Measurements from ENCODE around the gene STAG3. TPM values are rescaled to one million over a fixed set of nuclear protein-coding genes. Genes with fewer than 3 reads are reported as not detected.
"Not testable (repeated sequence)": the region's sequence is repeated elsewhere in the genome, so short reads cannot be mapped to it uniquely, and the experiment has no call there.

Gene STAG3
- total RNA-seq, 1 experiment from 2014 or later = 22.1 TPM

GRCh38 chr7:100174582-100174981, 3.1 kb upstream of the STAG3 start:
- Histone ChIP-seq H3K27me3 (ENCODE audit: low read length) (no peaks in the 10 kb centered on the region), H4K20me1 (ENCODE audit: insufficient read depth, low read depth, low read length) (peaks cover 3% of the 10 kb centered on the region; the same call in 1 of the 2 replicates), H3K9me2 (replicated peaks; ENCODE audit: insufficient read depth, low read length) (no peaks in the 10 kb centered on the region), H3K4me1 (ENCODE audit: low read length) (peaks cover 8% of the 10 kb centered on the region), H3K4me3 (ENCODE audit: low read length) (no peak overlapping the region), H3K9ac (ENCODE audit: low read length) (no peak overlapping the region), H2AFZ (ENCODE audit: low read length) (no peak overlapping the region), H3K36me3 (ENCODE audit: insufficient read depth, low read length) (no peaks in the 10 kb centered on the region), H3K27ac (ENCODE audit: low read length) (no peak overlapping the region), H3K9me3 (ENCODE audit: low read length) (no peaks in the 10 kb centered on the region), H3K79me2 (ENCODE audit: low read length) (no peaks in the 10 kb centered on the region), H3K4me2 (ENCODE audit: low read depth, low read length, poor library complexity, severe bottlenecking) (no peak overlapping the region)
- DNase-seq = no peak

GRCh38 chr7:100175296-100175935, 2.3 kb upstream of the STAG3 start:
- Histone ChIP-seq H3K4me2 (ENCODE audit: low read depth, low read length, poor library complexity, severe bottlenecking) (no peak overlapping the region), H3K27ac (ENCODE audit: low read length) (no peak overlapping the region), H3K79me2 (ENCODE audit: low read length) (no peaks in the 10 kb centered on the region), H3K9me3 (ENCODE audit: low read length) (no peaks in the 10 kb centered on the region), H3K9me2 (replicated peaks; ENCODE audit: insufficient read depth, low read length) (no peaks in the 10 kb centered on the region), H3K4me1 (ENCODE audit: low read length) (peaks cover 8% of the 10 kb centered on the region), H2AFZ (ENCODE audit: low read length) (no peak overlapping the region), H3K9ac (ENCODE audit: low read length) (no peak overlapping the region), H3K4me3 (ENCODE audit: low read length) (no peak overlapping the region), H4K20me1 (ENCODE audit: insufficient read depth, low read depth, low read length) (peaks cover 3% of the 10 kb centered on the region; the same call in 1 of the 2 replicates), H3K36me3 (ENCODE audit: insufficient read depth, low read length) (no peaks in the 10 kb centered on the region), H3K27me3 (ENCODE audit: low read length) (no peaks in the 10 kb centered on the region)
- DNase-seq = no peak

- H3K27me3 ChIP-seq (ENCODE audit: low read length) = no peaks in the 10 kb centered on the region
- H3K9me3 ChIP-seq (ENCODE audit: low read length) = no peaks in the 10 kb centered on the region
- peaks cover 3% of the 10 kb centered on the region; the same call in 1 of the 2 replicates for H4K20me1 ChIP-seq (ENCODE audit: insufficient read depth, low read depth, low read length)
- H3K4me2 ChIP-seq (ENCODE audit: low read depth, low read length, poor library complexity, severe bottlenecking) = peak overlapping the region; percentile 96
- DNase-seq = no peak
- H2AFZ ChIP-seq (ENCODE audit: low read length) = peak overlapping the region; percentile 98
- H3K27ac ChIP-seq (ENCODE audit: low read length) = no peak overlapping the region
- H3K4me1 ChIP-seq (ENCODE audit: low read length) = peaks cover 8% of the 10 kb centered on the region
- no peaks in the 10 kb centered on the region for H3K36me3 ChIP-seq (ENCODE audit: insufficient read depth, low read length)
- H3K9ac ChIP-seq (ENCODE audit: low read length) = peak overlapping the region; percentile 83
- H3K79me2 ChIP-seq (ENCODE audit: low read length) = no peaks in the 10 kb centered on the region
- peak overlapping the region; percentile 89 for H3K4me3 ChIP-seq (ENCODE audit: low read length)
- H3K9me2 ChIP-seq (replicated peaks; ENCODE audit: insufficient read depth, low read length) = no peaks in the 10 kb centered on the region
Measured at GRCh38 chr7:100176096-100177044, 1.3 kb upstream of the STAG3 start.

- DNase-seq = not testable (repeated sequence)
Measured at GRCh38 chr7:100180084-100180483, 2.4 kb downstream of the STAG3 start.

GRCh38 chr7:100182616-100183015, 4.9 kb downstream of the STAG3 start:
- H2AFZ ChIP-seq (ENCODE audit: low read length); H3K4me3 ChIP-seq (ENCODE audit: low read length); H3K4me1 ChIP-seq (ENCODE audit: low read length); H3K79me2 ChIP-seq (ENCODE audit: low read length); H3K9me2 ChIP-seq (replicated peaks; ENCODE audit: insufficient read depth, low read length); H3K27me3 ChIP-seq (ENCODE audit: low read length); DNase-seq; H4K20me1 ChIP-seq (ENCODE audit: insufficient read depth, low read depth, low read length); H3K9me3 ChIP-seq (ENCODE audit: low read length); H3K4me2 ChIP-seq (ENCODE audit: low read depth, low read length, poor library complexity, severe bottlenecking); H3K9ac ChIP-seq (ENCODE audit: low read length); H3K27ac ChIP-seq (ENCODE audit: low read length); H3K36me3 ChIP-seq (ENCODE audit: insufficient read depth, low read length): not testable (repeated sequence)

More at GRCh38 chr7:100180084-100180483, 2.4 kb downstream of the STAG3 start:
- not testable (repeated sequence) for H3K4me1 ChIP-seq (ENCODE audit: low read length); H3K36me3 ChIP-seq (ENCODE audit: insufficient read depth, low read length); H3K4me2 ChIP-seq (ENCODE audit: low read depth, low read length, poor library complexity, severe bottlenecking); H2AFZ ChIP-seq (ENCODE audit: low read length); H3K9me3 ChIP-seq (ENCODE audit: low read length); H3K79me2 ChIP-seq (ENCODE audit: low read length); H3K4me3 ChIP-seq (ENCODE audit: low read length); H3K27ac ChIP-seq (ENCODE audit: low read length); H4K20me1 ChIP-seq (ENCODE audit: insufficient read depth, low read depth, low read length); H3K9ac ChIP-seq (ENCODE audit: low read length); H3K27me3 ChIP-seq (ENCODE audit: low read length); H3K9me2 ChIP-seq (replicated peaks; ENCODE audit: insufficient read depth, low read length)

- not testable (repeated sequence) for H3K4me1 ChIP-seq (ENCODE audit: low read length); DNase-seq; H2AFZ ChIP-seq (ENCODE audit: low read length); H3K9me3 ChIP-seq (ENCODE audit: low read length); H3K36me3 ChIP-seq (ENCODE audit: insufficient read depth, low read length); H3K79me2 ChIP-seq (ENCODE audit: low read length); H3K27me3 ChIP-seq (ENCODE audit: low read length); H3K9ac ChIP-seq (ENCODE audit: low read length); H3K4me2 ChIP-seq (ENCODE audit: low read depth, low read length, poor library complexity, severe bottlenecking); H3K9me2 ChIP-seq (replicated peaks; ENCODE audit: insufficient read depth, low read length); H3K27ac ChIP-seq (ENCODE audit: low read length); H3K4me3 ChIP-seq (ENCODE audit: low read length); H4K20me1 ChIP-seq (ENCODE audit: insufficient read depth, low read depth, low read length)
Measured at GRCh38 chr7:100183090-100183489, 5.4 kb downstream of the STAG3 start.

- no peak overlapping the region for H3K4me3 ChIP-seq (ENCODE audit: low read length)
- no peaks in the 10 kb centered on the region for H3K9me2 ChIP-seq (replicated peaks; ENCODE audit: insufficient read depth, low read length)
- no peak overlapping the region for H2AFZ ChIP-seq (ENCODE audit: low read length)
- H3K4me2 ChIP-seq (ENCODE audit: low read depth, low read length, poor library complexity, severe bottlenecking) = no peak overlapping the region
- no peaks in the 10 kb centered on the region for H3K9me3 ChIP-seq (ENCODE audit: low read length)
- no peaks in the 10 kb centered on the region for H4K20me1 ChIP-seq (ENCODE audit: insufficient read depth, low read depth, low read length)
- H3K79me2 ChIP-seq (ENCODE audit: low read length) = no peaks in the 10 kb centered on the region
- no peaks in the 10 kb centered on the region for H3K27me3 ChIP-seq (ENCODE audit: low read length)
- H3K4me1 ChIP-seq (ENCODE audit: low read length) = peaks cover 7% of the 10 kb centered on the region
- no peak for DNase-seq
- no peaks in the 10 kb centered on the region for H3K36me3 ChIP-seq (ENCODE audit: insufficient read depth, low read length)
- no peak overlapping the region for H3K27ac ChIP-seq (ENCODE audit: low read length)
- H3K9ac ChIP-seq (ENCODE audit: low read length) = no peak overlapping the region
Measured at GRCh38 chr7:100185726-100186125, 8.0 kb downstream of the STAG3 start.

- Histone ChIP-seq H3K36me3 (ENCODE audit: insufficient read depth, low read length) (no peaks in the 10 kb centered on the region), H3K79me2 (ENCODE audit: low read length) (no peaks in the 10 kb centered on the region), H3K4me1 (ENCODE audit: low read length) (peaks cover 20% of the 10 kb centered on the region), H3K27ac (ENCODE audit: low read length) (no peak overlapping the region), H3K27me3 (ENCODE audit: low read length) (no peaks in the 10 kb centered on the region), H3K9me2 (replicated peaks; ENCODE audit: insufficient read depth, low read length) (no peaks in the 10 kb centered on the region), H2AFZ (ENCODE audit: low read length) (no peak overlapping the region), H3K9ac (ENCODE audit: low read length) (no peak overlapping the region), H4K20me1 (ENCODE audit: insufficient read depth, low read depth, low read length) (no peaks in the 10 kb centered on the region), H3K4me3 (ENCODE audit: low read length) (no peak overlapping the region), H3K4me2 (ENCODE audit: low read depth, low read length, poor library complexity, severe bottlenecking) (no peak overlapping the region), H3K9me3 (ENCODE audit: low read length) (no peaks in the 10 kb centered on the region)
- DNase-seq = no peak
Measured at GRCh38 chr7:100189061-100189460, 11.3 kb downstream of the STAG3 start.

Measured in Karpas-422 (cell line).